Suprapubic skin (tissue), 4 donors: Measurements from ENCODE around the gene KCNJ16. TPM values are rescaled to one million over a fixed set of nuclear protein-coding genes. Genes with fewer than 3 reads are reported as not detected.

Experiments used
- DNase-seq, 2 donors: peaks; one replicate each; pipeline ENCODE4 v3.0.0-alpha.2; 2019; ENCODE audit warnings: low spot score in 2 of 2
- H3K27ac ChIP-seq: fragments of 200-600 bp; sonication (generic); one replicate; pipeline ENCODE4 v1.5.1; 2019
- H3K27me3 ChIP-seq: fragments of 200-600 bp; sonication (generic); one replicate; pipeline ENCODE4 v1.5.1; 2019
- H3K36me3 ChIP-seq: fragments of 200-600 bp; sonication (generic); one replicate; pipeline ENCODE4 v1.5.1; 2019
- H3K4me1 ChIP-seq: fragments of 200-600 bp; sonication (generic); one replicate; pipeline ENCODE4 v1.5.1; 2019
- H3K4me3 ChIP-seq: fragments of 200-600 bp; sonication (generic); one replicate; pipeline ENCODE4 v1.5.1; 2019; ENCODE audit warnings: mild to moderate bottlenecking
- H3K9me3 ChIP-seq: fragments of 200-600 bp; sonication (generic); one replicate; pipeline ENCODE4 v1.5.1; 2019
- CTCF ChIP-seq, 2 donors: fragments of 200-600 bp in 1 of 2; fragments of 450-650 bp in 1 of 2; sonication (generic) in 1 of 2; IDR thresholded peaks; one replicate each; pipeline ENCODE4 v1.5.1; 2016 to 2019; ENCODE audit warnings: antibody characterized with exemption in 2 of 2, mild to moderate bottlenecking in 1 of 2, moderate library complexity in 1 of 2
- EP300 ChIP-seq: sonication (generic); formaldehyde crosslinking; IDR thresholded peaks from one replicate; pipeline ENCODE4 v1.6.1; 2017; ENCODE audit warnings: antibody characterized with exemption
- POLR2A ChIP-seq, 2 donors: fragments of 450-650 bp; IDR thresholded peaks; one replicate each; pipeline ENCODE4 v1.6.1; 2017; ENCODE audit warnings: antibody characterized with exemption in 2 of 2, mild to moderate bottlenecking in 2 of 2, moderate library complexity in 2 of 2
- POLR2AphosphoS5 ChIP-seq, 3 donors: sonication (generic); formaldehyde crosslinking; IDR thresholded peaks; one replicate each; pipeline ENCODE4 v1.6.1; 2017; ENCODE audit warnings: antibody characterized with exemption in 3 of 3
- WGBS: methylation state at CpG from one replicate; pipeline ENCODE4 v1.1.5; 2018; 5-methylcytosine and 5-hydroxymethylcytosine counted together
- total RNA-seq, 4 donors: library from RNA; depleted of rRNA; stranded (reverse); fragments of >200 nt; gene quantifications; one replicate each; pipeline ENCODE4 v1.1.0, GENCODE V29; 2016

KCNJ16 gene
- total RNA-seq, result not detected

DNA sequence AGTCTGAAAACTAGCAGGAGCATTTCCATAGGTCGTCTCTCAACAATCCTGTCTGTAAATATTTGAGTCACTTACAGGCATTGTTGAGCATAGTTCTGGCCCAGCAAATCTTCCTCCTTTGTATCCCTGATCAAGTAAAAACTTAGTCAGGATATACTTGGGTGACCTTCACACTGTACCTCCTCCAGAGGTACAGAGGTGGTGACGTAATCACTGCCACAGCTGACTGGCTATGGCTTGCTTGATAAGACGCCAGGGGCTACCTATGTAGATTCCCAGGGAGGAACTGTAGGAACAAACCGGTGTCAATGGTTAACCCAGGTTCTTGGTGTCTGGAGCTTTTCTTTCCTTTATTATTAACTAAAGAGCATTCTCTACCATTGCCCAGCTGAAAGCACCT is at the start of gene KCNJ16:
Gene KCNJ16 (plus strand): TSS at position 270 of the 400 bp plus-strand sequence. CDS start 56,863 bp downstream, outside the sequence.
- Histone ChIP-seq H3K9me3 (no peaks in the 10 kb centered on the region), H3K36me3 (no peaks in the 10 kb centered on the region), H3K27me3 (no peaks in the 10 kb centered on the region), H3K27ac (no peak within 1 kb of the TSS), H3K4me1 (peaks cover 4% of the 10 kb centered on the region), H3K4me3 (no peak within 1 kb of the TSS)
- no peak for DNase-seq
- 89% methylated on average over 4 of the region's 4 CpGs for WGBS
- TF ChIP-seq EP300, result no peak
- TF ChIP-seq CTCF (IDR thresholded peaks at IDR 0.05), result no peak
- TF ChIP-seq POLR2A (IDR thresholded peaks at IDR 0.05), result no peak
- TF ChIP-seq POLR2AphosphoS5 (IDR thresholded peaks at IDR 0.05), result no peak

DNA sequence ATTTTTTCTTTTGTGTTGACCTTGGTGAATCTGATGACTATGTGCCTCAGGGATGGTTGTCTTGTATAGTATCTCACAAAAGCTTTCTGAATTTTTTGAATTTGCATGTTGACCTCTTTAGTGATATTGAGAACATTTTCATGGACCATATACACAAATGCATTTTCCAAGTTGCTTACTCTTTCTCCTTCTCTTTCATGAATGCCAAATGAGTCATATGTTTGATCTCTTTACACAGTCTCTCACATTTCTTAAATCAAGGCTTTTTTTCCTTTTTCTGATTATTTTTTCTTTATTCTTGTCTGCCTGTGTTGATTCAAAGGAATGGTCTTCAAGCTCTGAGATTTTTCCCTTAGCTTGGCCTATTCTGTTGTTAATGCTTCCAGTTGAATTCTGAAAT is 46.6 kb upstream of the KCNJ16 start:
- Histone ChIP-seq H3K36me3 (no peaks in the 10 kb centered on the region), H3K27me3 (no peaks in the 10 kb centered on the region), H3K4me3 (no peak overlapping the region), H3K9me3 (no peaks in the 10 kb centered on the region), H3K4me1 (no peaks in the 10 kb centered on the region), H3K27ac (no peak overlapping the region)
- TF ChIP-seq EP300 (no peak), POLR2A (IDR thresholded peaks at IDR 0.05) (no peak), POLR2AphosphoS5 (IDR thresholded peaks at IDR 0.05) (no peak), CTCF (IDR thresholded peaks at IDR 0.05) (no peak)
- DNase-seq, result no peak

GRCh38 chr17:70028978-70029767 is 45.9 kb upstream of the KCNJ16 start:
- Histone ChIP-seq H3K4me3 (no peak overlapping the region), H3K27ac (no peak overlapping the region), H3K36me3 (no peaks in the 10 kb centered on the region), H3K4me1 (no peaks in the 10 kb centered on the region), H3K27me3 (no peaks in the 10 kb centered on the region), H3K9me3 (no peaks in the 10 kb centered on the region)
- DNase-seq, result no peak
- TF ChIP-seq EP300 (no peak), POLR2AphosphoS5 (IDR thresholded peaks at IDR 0.05) (no peak), POLR2A (IDR thresholded peaks at IDR 0.05) (no peak), CTCF (IDR thresholded peaks at IDR 0.05) (no peak)
- WGBS, result 93% methylated on average over 2 of the region's 2 CpGs

DNA sequence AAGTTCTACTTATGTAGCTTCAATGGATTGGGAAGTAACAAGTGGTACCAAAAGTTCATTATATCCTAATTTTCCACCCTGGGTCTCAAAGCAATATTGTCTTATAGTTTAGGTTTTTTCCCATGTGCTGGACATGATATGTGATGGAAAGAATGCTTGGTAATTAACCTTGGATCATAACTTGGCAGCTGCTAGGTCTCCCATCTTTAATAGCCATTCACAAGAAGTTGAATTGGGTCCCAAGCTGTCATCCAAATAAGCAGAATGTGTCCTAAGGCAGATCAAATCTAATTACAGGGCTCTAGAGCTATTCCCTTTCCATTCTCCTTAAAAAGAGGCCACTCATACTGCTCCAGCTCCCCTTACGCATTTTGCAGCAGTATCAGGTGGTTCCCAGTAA is 44.7 kb upstream of the KCNJ16 start:
- TF ChIP-seq CTCF (IDR thresholded peaks at IDR 0.05) (no peak), POLR2A (IDR thresholded peaks at IDR 0.05) (no peak), EP300 (no peak), POLR2AphosphoS5 (IDR thresholded peaks at IDR 0.05) (no peak)
- H3K27me3 ChIP-seq, result no peaks in the 10 kb centered on the region
- no peaks in the 10 kb centered on the region for H3K9me3 ChIP-seq
- H3K27ac ChIP-seq, result no peak overlapping the region
- H3K4me1 ChIP-seq, result no peaks in the 10 kb centered on the region
- no peaks in the 10 kb centered on the region for H3K36me3 ChIP-seq
- no peak overlapping the region for H3K4me3 ChIP-seq
- 84% methylated on average over 1 of the region's 1 CpG for WGBS
- DNase-seq, result no peak

DNA sequence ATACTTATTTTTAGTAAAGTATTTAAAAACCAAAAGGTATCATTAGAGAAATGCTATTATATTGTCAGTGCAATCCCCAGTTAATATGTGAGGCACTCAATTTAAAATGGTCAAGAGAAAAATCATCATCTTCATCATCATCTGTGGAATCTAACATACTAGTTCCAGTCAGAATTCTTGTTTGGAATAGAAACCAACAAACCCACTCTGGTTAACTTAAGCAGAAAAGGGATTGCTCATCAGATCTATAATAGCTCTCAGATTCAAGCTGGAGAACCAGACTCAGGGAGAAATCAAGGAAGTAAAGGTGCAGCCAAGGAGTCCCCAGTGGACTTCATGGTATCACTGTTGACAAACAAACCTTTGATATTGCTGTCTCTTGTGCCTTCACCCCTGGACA is 43.7 kb upstream of the KCNJ16 start:
- H3K4me1 ChIP-seq, result no peaks in the 10 kb centered on the region
- no peak overlapping the region for H3K4me3 ChIP-seq
- no peak for TF ChIP-seq POLR2A (IDR thresholded peaks at IDR 0.05)
- no peak for TF ChIP-seq POLR2AphosphoS5 (IDR thresholded peaks at IDR 0.05)
- no peak for TF ChIP-seq EP300
- no peak for TF ChIP-seq CTCF (IDR thresholded peaks at IDR 0.05)
- H3K27me3 ChIP-seq, result no peaks in the 10 kb centered on the region
- H3K27ac ChIP-seq, result no peak overlapping the region
- no peak for DNase-seq
- no peaks in the 10 kb centered on the region for H3K9me3 ChIP-seq
- H3K36me3 ChIP-seq, result no peaks in the 10 kb centered on the region
